ENCODE results near the gene C9orf153.

Gene C9orf153

DNA sequence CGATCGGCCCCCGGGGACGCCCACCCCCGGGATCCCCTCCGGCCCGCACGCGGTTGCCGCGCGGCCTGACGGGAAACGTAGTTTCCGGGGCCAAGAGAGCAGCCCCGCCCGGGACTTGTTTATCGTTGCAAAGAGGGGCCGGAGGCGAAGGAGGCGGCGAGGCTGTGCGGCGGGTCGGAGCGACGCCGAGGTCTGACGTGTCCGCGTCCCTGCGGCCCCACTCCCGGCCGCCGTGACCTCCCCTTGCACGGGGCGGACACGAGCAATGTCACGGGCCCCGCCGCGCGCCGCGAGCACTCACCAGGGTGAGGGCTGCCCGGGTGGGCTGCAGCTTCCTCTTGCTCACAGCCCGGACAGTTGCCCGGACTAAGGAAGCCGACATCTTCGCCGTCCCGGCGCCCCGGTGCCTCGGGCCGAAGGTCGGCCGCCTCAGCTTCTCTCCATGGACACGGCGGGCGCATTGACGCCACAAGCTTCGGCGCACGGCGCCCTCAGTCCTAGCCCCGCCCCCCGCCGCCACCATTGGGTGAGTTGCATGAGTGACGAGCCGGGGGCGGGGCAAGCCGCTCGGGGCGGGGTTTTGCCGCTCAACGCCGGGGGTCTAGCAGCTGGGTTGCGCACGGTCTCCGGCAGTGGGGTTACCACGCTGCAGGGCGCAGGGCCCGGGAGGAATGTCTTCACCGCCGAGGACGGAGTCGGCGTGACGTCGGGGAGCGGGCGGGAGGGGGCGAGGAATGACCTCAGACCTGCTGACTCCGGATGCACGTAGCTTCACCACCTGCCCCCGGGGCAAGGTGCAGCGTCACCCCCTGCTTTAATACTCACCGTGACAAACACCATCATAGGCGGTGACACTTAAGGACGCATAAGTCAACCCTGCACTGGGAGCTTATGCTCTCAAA, 22.9 kb upstream of the C9orf153 start, which contains the start of gene ISCA1:
TSS of gene ISCA1 (minus strand) at position 462 of the 902 bp plus-strand sequence. CDS start at position 382, 80 bp downstream.
- DNase-seq (ENCODE audit: low spot score): peak; percentile 93
- no peak for TF ChIP-seq CTCF (IDR thresholded peaks at IDR 0.05; ENCODE audit: extremely low read depth, insufficient read depth, missing control alignments)
- in situ Hi-C loops (cut with MboI; ENCODE audit: low pct_unique_long_range_greater_than_20kb, low sequenced_read_pairs, unreplicated experiment): loop anchor here (25.0 kb wide), 1 partner anchor 470 kb away; no protein-coding TSS in a partner anchor

GRCh38 chr9:86281593-86282076, 22.2 kb upstream of the C9orf153 start:
- TF ChIP-seq CTCF (IDR thresholded peaks at IDR 0.05; ENCODE audit: extremely low read depth, insufficient read depth, missing control alignments): no peak
- DNase-seq (ENCODE audit: low spot score): no peak
- in situ Hi-C loops (cut with MboI; ENCODE audit: low pct_unique_long_range_greater_than_20kb, low sequenced_read_pairs, unreplicated experiment): loop anchor here (25.0 kb wide), 1 partner anchor 469 kb away; no protein-coding TSS in a partner anchor

DNA sequence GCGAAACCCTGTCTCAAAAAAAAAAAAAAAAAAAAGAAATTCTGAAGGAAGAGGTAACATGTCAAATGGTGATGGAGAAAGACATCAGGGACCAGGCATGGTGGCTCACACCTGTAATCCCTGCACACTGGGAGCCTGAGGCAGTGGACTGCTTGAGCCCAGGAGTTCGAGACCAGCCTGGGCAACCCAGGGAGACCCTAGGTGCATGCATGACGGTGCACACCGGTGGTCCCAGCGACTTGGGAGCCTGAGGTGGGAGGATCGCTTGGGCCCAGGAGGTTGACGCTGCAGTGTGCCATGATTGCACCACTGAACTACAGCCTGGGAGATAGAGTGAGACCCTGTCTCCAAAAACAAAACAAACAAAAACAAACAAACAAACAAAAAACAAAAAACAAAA, 21.1 kb upstream of the C9orf153 start:
- no peak for DNase-seq (ENCODE audit: low spot score)
- in situ Hi-C loops (cut with MboI; ENCODE audit: low pct_unique_long_range_greater_than_20kb, low sequenced_read_pairs, unreplicated experiment): loop anchor here (25.0 kb wide), 1 partner anchor 468 kb away; no protein-coding TSS in a partner anchor
- TF ChIP-seq CTCF (IDR thresholded peaks at IDR 0.05; ENCODE audit: extremely low read depth, insufficient read depth, missing control alignments): no peak

DNA sequence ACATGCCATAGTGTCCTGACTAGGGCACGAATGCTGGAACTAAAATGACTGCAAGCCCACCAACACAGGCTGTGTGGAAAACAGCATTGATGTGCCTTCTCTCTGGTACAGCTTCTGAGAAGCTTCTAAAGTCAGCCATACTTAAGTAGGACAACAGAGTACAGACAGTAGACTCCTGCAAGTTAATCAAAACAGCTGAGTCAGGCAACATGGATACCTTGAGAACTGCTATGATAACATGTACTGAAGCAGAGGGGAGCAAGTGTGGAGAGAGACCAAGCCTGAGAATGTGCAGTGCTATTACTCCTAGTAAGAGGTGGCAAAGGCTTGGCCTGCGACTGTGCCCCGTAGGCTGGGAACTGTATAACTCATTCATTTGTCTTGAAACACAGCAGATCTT, 20.4 kb upstream of the C9orf153 start:
- TF ChIP-seq CTCF (IDR thresholded peaks at IDR 0.05; ENCODE audit: extremely low read depth, insufficient read depth, missing control alignments): no peak
- in situ Hi-C loops (cut with MboI; ENCODE audit: low pct_unique_long_range_greater_than_20kb, low sequenced_read_pairs, unreplicated experiment): loop anchor here (25.0 kb wide), 1 partner anchor 468 kb away; no protein-coding TSS in a partner anchor
- no peak for DNase-seq (ENCODE audit: low spot score)

DNA sequence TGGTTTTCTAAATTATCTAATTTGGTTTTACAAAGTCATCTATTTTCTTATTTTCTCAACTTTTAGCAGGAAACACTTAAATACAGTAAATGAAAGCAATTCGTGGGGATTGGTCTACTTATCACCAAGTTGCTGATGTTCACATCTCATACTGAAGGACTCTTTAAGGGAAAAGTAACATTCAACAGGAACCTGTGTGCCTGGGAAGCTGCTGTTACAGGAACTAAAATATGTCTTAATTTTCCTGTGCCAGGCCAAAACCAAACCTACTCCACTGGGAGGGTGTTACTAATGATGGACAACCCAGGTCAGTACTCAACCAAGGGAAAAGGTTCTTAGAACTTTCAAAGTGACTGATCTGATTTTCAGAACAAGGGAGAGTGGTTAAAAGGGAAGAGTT, 17.6 kb upstream of the C9orf153 start:
- in situ Hi-C loops (cut with MboI; ENCODE audit: low pct_unique_long_range_greater_than_20kb, low sequenced_read_pairs, unreplicated experiment): loop anchor here (25.0 kb wide), 1 partner anchor 465 kb away; no protein-coding TSS in a partner anchor
- TF ChIP-seq CTCF (IDR thresholded peaks at IDR 0.05; ENCODE audit: extremely low read depth, insufficient read depth, missing control alignments): no peak
- DNase-seq (ENCODE audit: low spot score): no peak

GRCh38 chr9:86275962-86276361, 16.5 kb upstream of the C9orf153 start:
- no peak for TF ChIP-seq CTCF (IDR thresholded peaks at IDR 0.05; ENCODE audit: extremely low read depth, insufficient read depth, missing control alignments)
- in situ Hi-C loops (cut with MboI; ENCODE audit: low pct_unique_long_range_greater_than_20kb, low sequenced_read_pairs, unreplicated experiment): loop anchor here (25.0 kb wide), 1 partner anchor 464 kb away; no protein-coding TSS in a partner anchor
- DNase-seq (ENCODE audit: low spot score): no peak

Measured in GM13977 (cell line).